Activated CD4-positive, alpha-beta T cell treated with anti-CD3 and anti-CD28 coated beads, Interleukin-2, amount 50 U/mL, for 48 hours (primary cell): Measurements from ENCODE around the gene KLF6.

Experiments
- DNase-seq, 2 experiments: peaks; one replicate each; pipeline ENCODE4 v3.0.0-alpha.2; 2020

Gene KLF6

GRCh38 chr10:3784510-3785250 is at the start of gene KLF6:
TSS of gene KLF6 (minus strand) at chr10:3785209. CDS start at chr10:3785014, 195 bp downstream.
- no peak for DNase-seq

- no peak for DNase-seq
Observed at GRCh38 chr10:3834404-3834803, 49.4 kb upstream of the KLF6 start.

GRCh38 chr10:3833046-3833445 is 48.0 kb upstream of the KLF6 start:
- DNase-seq, result no peak

DNA sequence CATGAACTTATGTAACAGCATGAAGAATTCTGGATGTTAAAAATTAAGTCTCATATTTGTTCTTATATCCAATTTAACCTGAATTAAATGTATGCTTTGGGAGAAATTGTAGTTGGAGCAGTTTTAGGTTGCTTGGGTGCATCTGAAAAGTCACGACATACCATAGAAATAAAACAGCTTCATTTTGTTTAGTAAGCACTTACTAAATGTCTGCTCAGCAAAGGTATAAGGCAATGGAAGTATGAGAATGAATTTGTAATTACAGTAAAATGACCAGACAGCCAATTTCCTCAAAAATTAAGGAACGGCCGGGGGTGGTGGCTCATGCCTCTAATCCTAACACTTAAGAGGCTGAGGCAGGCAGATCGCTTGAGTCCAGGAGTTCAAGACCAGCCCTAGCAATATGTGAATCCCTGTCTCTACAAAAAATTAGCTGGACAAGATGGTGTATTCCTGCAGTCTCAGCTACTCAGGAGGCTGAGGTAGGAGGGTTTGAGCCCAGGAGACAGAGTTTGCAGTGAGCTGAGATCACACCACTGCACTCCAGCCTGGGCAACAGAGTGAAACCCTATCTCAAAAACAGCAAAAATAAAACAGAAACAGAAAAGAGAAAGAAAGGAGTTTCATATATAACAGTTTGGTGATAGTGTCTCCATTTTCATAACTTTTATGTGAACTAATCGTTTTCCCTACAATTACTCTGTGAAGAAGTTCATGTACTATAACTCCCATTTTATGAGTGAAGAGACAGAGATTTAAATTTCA is 47.2 kb upstream of the KLF6 start:
- no peak for DNase-seq

- DNase-seq, result no peak
Observed at GRCh38 chr10:3831608-3832007, 46.6 kb upstream of the KLF6 start.

DNA sequence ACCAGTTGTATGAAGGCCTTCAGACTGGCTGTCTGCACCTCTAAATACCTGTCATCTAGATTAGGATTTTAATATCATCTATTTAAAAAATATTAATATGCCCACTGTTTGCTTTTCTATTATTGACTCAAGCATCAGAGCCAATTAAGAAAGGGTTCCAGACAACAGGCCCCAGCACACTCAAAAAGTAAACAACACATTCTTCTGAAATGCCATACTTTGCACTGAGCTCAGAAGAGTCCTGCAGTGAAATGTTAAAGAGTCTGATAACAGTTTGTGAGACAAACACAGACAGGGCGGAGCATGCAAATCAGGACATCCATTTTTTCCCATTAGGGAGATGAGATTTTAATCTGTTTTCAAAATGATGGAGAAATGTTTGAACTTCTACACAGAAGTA is 45.9 kb upstream of the KLF6 start:
- no peak for DNase-seq

GRCh38 chr10:3829156-3830050 is 44.4 kb upstream of the KLF6 start:
- DNase-seq, result no peak

GRCh38 chr10:3828404-3829155 is 43.6 kb upstream of the KLF6 start:
- DNase-seq, result peak; percentile 54 to 58

- no peak for DNase-seq
Observed at GRCh38 chr10:3827768-3828403, 42.9 kb upstream of the KLF6 start.

GRCh38 chr10:3827266-3827665 is 42.3 kb upstream of the KLF6 start:
- DNase-seq, result no peak

GRCh38 chr10:3825862-3826351 is 40.9 kb upstream of the KLF6 start:
- no peak for DNase-seq

GRCh38 chr10:3825244-3825643 is 40.2 kb upstream of the KLF6 start:
- DNase-seq, result no peak

GRCh38 chr10:3822541-3823330 is 37.7 kb upstream of the KLF6 start:
- DNase-seq, result no peak

GRCh38 chr10:3820255-3820654 is 35.2 kb upstream of the KLF6 start:
- DNase-seq, result no peak

GRCh38 chr10:3816995-3817394 is 32.0 kb upstream of the KLF6 start:
- no peak for DNase-seq

DNA sequence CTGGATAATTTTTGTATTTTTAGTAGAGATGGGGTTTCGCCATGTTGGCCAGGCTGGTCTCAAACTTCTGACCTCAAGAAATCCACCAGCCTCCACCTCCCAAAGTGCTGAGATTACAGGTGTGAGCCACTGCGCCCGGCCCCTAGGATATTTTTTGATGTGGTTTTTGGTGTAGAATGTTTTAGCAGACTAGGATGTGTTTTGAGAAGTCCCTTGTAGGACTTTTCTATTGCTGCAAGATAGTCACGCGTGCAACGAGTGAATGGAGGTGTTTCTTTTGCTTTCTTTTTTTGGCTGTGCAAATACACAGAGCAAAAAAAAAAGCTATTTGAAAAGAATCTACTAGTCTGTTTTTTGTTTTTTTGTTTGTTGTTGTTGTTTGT is 29.8 kb upstream of the KLF6 start:
- no peak for DNase-seq

DNA sequence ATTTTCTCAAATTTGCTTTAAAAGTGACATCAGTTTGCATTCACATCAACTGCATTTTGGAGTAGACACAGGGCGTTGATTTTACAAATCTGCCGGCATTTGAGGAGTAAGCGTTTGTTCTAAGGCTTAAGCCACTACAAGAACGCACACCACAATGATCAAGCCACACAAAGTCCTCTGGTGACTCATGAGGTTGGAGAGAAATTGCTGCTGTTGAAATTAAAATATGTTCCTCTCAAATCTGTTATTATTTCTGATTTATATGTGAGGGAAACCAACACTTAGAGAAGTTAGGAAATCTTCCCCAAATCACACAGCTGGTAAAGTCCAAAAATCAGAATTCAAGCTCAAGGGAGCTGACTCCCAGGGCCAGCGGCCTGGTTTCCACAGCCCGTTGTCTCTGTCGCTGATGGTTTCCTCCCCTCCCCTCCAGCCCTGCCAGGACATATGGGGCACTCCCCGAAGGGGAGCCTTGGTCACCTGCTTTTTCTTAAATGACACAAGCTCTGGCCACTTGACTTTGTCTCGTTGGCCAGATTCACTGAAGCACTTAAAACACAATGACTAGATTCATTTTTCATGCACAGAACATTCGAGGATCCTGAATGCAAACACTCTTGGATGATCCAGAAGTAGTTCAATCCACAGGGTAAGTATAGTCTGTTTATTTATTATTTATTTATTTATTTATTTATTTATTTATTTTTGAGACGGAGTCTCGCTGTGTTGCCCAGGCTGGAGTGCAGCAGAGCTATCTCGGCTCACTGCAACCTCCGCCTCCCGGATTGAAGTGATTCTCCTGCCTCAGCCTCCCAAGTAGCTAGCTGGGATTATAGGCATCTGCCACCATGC is 29.2 kb upstream of the KLF6 start:
- no peak for DNase-seq

DNA sequence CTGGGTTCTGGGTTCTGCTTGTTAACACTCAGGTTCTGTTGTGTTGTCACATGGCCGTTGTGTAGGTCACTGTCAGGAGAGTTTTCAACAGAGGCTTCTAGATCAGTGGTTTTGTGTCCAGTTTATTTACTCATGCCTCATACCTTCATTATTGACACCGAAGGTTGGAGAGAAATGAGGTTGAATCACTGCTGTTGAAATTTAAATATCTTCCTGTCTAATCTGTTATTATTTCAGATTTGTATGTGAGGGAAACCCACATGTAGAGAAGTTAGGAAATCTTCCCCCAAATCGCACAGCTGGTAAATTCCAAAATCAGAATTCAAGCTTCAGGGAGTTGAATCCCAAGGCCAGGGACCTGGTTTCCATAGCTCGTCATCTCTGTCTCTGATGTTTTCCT is 28.3 kb upstream of the KLF6 start:
- DNase-seq, result no peak

DNA sequence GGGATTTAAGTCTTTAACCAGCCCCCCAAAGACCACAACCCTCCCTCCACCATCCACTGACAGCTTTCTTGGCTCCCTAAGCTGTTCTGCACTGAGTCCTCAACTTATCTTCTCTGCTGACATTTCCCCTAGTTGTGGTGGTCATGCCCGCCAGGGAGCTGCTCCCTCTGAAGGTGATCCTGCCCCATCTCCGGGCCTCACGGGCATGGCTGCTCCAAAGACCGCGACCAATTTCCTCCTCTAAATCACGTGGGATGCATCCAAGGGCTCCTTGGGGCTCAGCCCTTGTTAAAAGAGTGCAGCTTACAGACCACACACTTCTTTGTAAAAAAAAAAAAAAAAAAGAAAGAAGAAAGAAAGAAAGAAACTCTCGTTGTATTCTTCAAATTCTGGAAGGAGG is 27.1 kb upstream of the KLF6 start:
- no peak for DNase-seq

- peak; percentile 57 to 66 for DNase-seq
Observed at GRCh38 chr10:3811291-3811870, 26.4 kb upstream of the KLF6 start.
